Parathyroid adenoma (tissue), 2 donors: ENCODE measurements around the gene ACOT8.
A peak's percentile ranks its signal among the peaks of the same experiment; 100 is the strongest.

ENCODE experiments used
- H2AFZ ChIP-seq: fragments of 300-600 bp; sonication (generic); one replicate; pipeline ENCODE4 v1.7.0; 2017; ENCODE audit warnings: antibody characterized with exemption, mild to moderate bottlenecking
- H3K27ac ChIP-seq: fragments of 300-600 bp; sonication (generic); one replicate; pipeline ENCODE4 v1.7.0; 2017
- H3K27me3 ChIP-seq: fragments of 300-600 bp; sonication (generic); one replicate; pipeline ENCODE4 v1.7.0; 2017; ENCODE audit warnings: low read length; ENCODE audit not compliant: control insufficient read depth, insufficient read depth
- H3K36me3 ChIP-seq: fragments of 300-600 bp; sonication (generic); one replicate; pipeline ENCODE4 v1.7.0; 2017; ENCODE audit warnings: low read length; ENCODE audit not compliant: control insufficient read depth, insufficient read depth
- H3K4me1 ChIP-seq: fragments of 300-600 bp; sonication (generic); one replicate; pipeline ENCODE4 v1.7.0; 2017; ENCODE audit warnings: control low read depth
- H3K4me2 ChIP-seq: fragments of 300-600 bp; sonication (generic); one replicate; pipeline ENCODE4 v1.7.0; 2017; ENCODE audit warnings: low read length
- H3K4me3 ChIP-seq: fragments of 300-600 bp; sonication (generic); one replicate; pipeline ENCODE4 v1.7.0; 2017; ENCODE audit warnings: low read depth, low read length
- H3K79me2 ChIP-seq: fragments of 300-600 bp; sonication (generic); one replicate; pipeline ENCODE4 v1.7.0; 2017; ENCODE audit warnings: control low read depth
- H3K9ac ChIP-seq: fragments of 300-600 bp; sonication (generic); one replicate; pipeline ENCODE4 v1.7.0; 2017; ENCODE audit warnings: mild to moderate bottlenecking
- H3K9me3 ChIP-seq: fragments of 300-600 bp; sonication (generic); one replicate; pipeline ENCODE4 v1.7.0; 2017; ENCODE audit warnings: low read length; ENCODE audit not compliant: control insufficient read depth
- CTCF ChIP-seq: fragments of 300-600 bp; sonication (generic); IDR thresholded peaks from one replicate; pipeline ENCODE4 v1.7.0; 2017; ENCODE audit warnings: antibody characterized with exemption, mild to moderate bottlenecking
- donor health status: primary hyperparathyroidism.

ACOT8 gene

DNA sequence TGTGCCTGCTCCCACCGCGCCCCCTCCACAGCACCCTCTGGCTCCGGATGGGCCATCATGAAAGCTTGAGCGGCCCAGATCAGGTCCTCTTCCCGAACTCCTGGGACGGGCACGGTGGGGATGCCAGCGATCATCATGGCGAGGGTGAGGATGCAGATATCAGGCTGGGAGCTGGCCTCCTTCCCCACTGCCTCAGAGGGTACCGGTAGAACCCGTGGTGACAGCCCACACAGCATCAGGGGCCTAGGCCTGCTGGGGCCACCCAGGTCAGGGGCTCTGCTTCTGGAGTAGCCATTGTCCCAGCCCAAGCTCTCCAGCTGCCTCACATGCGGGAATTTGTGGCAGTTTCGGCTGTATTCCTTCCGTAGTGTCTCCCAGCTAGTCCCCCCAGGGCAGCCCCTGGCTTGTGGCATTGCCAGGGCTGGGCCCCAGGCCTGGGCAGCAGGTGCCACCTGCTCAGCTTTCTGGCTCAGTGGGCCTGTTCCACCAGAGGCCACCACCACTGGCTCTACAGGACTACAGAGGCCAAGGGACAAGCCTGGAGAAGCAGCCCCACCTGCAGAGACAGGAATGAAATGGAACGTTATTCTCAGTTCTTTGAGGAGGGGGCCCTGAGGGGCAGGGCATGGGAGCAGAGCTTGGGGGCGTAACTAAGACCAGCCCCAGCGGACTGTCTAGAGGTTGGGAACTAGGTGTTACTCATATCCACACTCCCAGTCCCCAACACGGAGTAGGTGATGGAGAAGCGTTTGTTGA lies 29.6 kb upstream of the ACOT8 start:
- H3K9ac ChIP-seq, result no peak overlapping the region
- peaks cover 2% of the 10 kb centered on the region for H3K4me1 ChIP-seq
- H2AFZ ChIP-seq, result no peak overlapping the region
- no peaks in the 10 kb centered on the region for H3K79me2 ChIP-seq
- no peak overlapping the region for H3K4me2 ChIP-seq
- no peaks in the 10 kb centered on the region for H3K9me3 ChIP-seq
- no peak overlapping the region for H3K27ac ChIP-seq
- H3K27me3 ChIP-seq, result no peaks in the 10 kb centered on the region
- no peak overlapping the region for H3K4me3 ChIP-seq
- H3K36me3 ChIP-seq, result no peaks in the 10 kb centered on the region
- no peak for TF ChIP-seq CTCF

GRCh38 chr20:45883100-45883469 lies 25.9 kb upstream of the ACOT8 start:
- H3K79me2 ChIP-seq, result peaks cover 4% of the 10 kb centered on the region
- TF ChIP-seq CTCF, result no peak
- H3K27me3 ChIP-seq, result no peaks in the 10 kb centered on the region
- no peak overlapping the region for H3K4me2 ChIP-seq
- no peaks in the 10 kb centered on the region for H3K9me3 ChIP-seq
- H2AFZ ChIP-seq, result no peak overlapping the region
- no peak overlapping the region for H3K27ac ChIP-seq
- no peaks in the 10 kb centered on the region for H3K36me3 ChIP-seq
- no peak overlapping the region for H3K9ac ChIP-seq
- H3K4me1 ChIP-seq, result no peaks in the 10 kb centered on the region
- no peak overlapping the region for H3K4me3 ChIP-seq

- H3K4me2 ChIP-seq, result no peak overlapping the region
- no peak overlapping the region for H3K27ac ChIP-seq
- H3K9me3 ChIP-seq, result no peaks in the 10 kb centered on the region
- no peaks in the 10 kb centered on the region for H3K36me3 ChIP-seq
- no peaks in the 10 kb centered on the region for H3K27me3 ChIP-seq
- no peak for TF ChIP-seq CTCF
- no peak overlapping the region for H2AFZ ChIP-seq
- no peak overlapping the region for H3K4me3 ChIP-seq
- no peak overlapping the region for H3K9ac ChIP-seq
- peaks cover 4% of the 10 kb centered on the region for H3K79me2 ChIP-seq
- H3K4me1 ChIP-seq, result no peaks in the 10 kb centered on the region
Measured at GRCh38 chr20:45882469-45883099, 25.4 kb upstream of the ACOT8 start.

DNA sequence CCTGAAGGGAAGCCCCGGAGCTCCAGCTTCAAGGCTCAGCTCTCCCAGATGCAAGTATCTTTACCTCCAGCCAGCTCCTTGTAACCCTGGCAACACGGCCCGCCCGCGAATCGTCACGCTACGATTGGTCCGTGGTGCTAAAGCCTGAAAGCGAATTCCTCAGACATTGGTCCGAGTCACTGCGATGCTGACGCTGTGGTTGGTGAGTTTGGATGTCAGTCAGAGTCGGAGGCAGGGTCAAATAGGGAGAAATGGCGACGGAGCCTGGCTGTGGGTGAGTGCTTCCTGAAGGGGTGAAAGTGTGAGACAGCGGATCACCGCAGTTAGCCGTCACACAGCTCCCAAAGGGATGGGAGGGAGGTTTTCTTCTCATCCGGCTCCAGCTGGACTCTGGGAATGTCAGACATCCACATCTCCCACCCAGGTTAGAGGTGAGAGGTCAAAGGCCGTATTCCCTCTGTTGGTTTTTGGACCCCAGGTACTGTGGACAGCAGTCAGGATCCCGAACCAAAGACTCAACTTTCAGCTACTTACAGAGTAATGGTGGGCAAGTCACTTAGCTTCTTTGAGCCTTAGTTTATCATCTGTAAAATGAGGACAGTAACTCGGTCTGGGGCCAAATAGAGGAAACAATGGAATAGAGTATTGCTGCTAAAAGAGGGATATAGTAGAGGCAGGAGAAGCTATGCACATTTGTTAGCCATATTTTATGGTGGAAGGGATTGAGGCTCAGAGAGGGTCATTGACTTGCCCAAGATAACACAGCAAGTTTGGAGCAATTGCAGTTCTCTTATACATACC lies 24.0 kb upstream of the ACOT8 start, which contains the start of gene ZSWIM1:
ZSWIM1 (plus strand) TSS at position 240 of the 801 bp plus-strand sequence. CDS start 1,366 bp downstream, outside the sequence.
- peak within 1 kb of the TSS; percentile 21 for H3K9ac ChIP-seq
- H3K36me3 ChIP-seq, result no peaks in the 10 kb centered on the region
- H3K4me2 ChIP-seq, result peak within 1 kb of the TSS; percentile 95
- H3K9me3 ChIP-seq, result no peaks in the 10 kb centered on the region
- no peak for TF ChIP-seq CTCF
- H3K4me1 ChIP-seq, result no peaks in the 10 kb centered on the region
- H2AFZ ChIP-seq, result peak within 1 kb of the TSS; percentile 88
- H3K79me2 ChIP-seq, result peaks cover 4% of the 10 kb centered on the region
- H3K27ac ChIP-seq, result peak within 1 kb of the TSS; percentile 70
- H3K4me3 ChIP-seq, result peak within 1 kb of the TSS; percentile 89
- no peaks in the 10 kb centered on the region for H3K27me3 ChIP-seq
